Measurements from ENCODE around the gene TK2.

TK2 gene

GRCh38 chr16:66473654-66474519, 76.0 kb downstream of the TK2 start:
- TF ChIP-seq CTCF (IDR thresholded peaks at IDR 0.05; ENCODE audit: low read depth, low read length) (no peak), MAX (IDR thresholded peaks at IDR 0.05; ENCODE audit: low read depth, low read length) (no peak), MYC (IDR thresholded peaks at IDR 0.05; ENCODE audit: low read depth, low read length) (no peak), POLR2A (IDR thresholded peaks at IDR 0.05; ENCODE audit: extremely low read depth, insufficient read length) (no peak)
- DNase-seq (ENCODE audit: low read depth): no peak
- H3K4me3 ChIP-seq (ENCODE audit: low read depth, low read length): no peak overlapping the region

- no peak for TF ChIP-seq CTCF (IDR thresholded peaks at IDR 0.05; ENCODE audit: low read depth, low read length)
- no peak for TF ChIP-seq POLR2A (IDR thresholded peaks at IDR 0.05; ENCODE audit: extremely low read depth, insufficient read length)
- no peak overlapping the region for H3K4me3 ChIP-seq (ENCODE audit: low read depth, low read length)
- no peak for DNase-seq (ENCODE audit: low read depth)
These were observed 76.8 kb downstream of the TK2 start for GRCh38 chr16:66473051-66473571.

- no peak for DNase-seq (ENCODE audit: low read depth)
- TF ChIP-seq CTCF (IDR thresholded peaks at IDR 0.05; ENCODE audit: low read depth, low read length) (no peak), MYC (IDR thresholded peaks at IDR 0.05; ENCODE audit: low read depth, low read length) (no peak), POLR2A (IDR thresholded peaks at IDR 0.05; ENCODE audit: extremely low read depth, insufficient read length) (no peak), MAX (IDR thresholded peaks at IDR 0.05; ENCODE audit: low read depth, low read length) (no peak)
- no peak overlapping the region for H3K4me3 ChIP-seq (ENCODE audit: low read depth, low read length)
These were observed 78.1 kb downstream of the TK2 start for GRCh38 chr16:66471716-66472393.

GRCh38 chr16:66471264-66471663, 78.7 kb downstream of the TK2 start:
- H3K4me3 ChIP-seq (ENCODE audit: low read depth, low read length): no peak overlapping the region
- DNase-seq (ENCODE audit: low read depth): no peak
- TF ChIP-seq MYC (IDR thresholded peaks at IDR 0.05; ENCODE audit: low read depth, low read length) (no peak), CTCF (IDR thresholded peaks at IDR 0.05; ENCODE audit: low read depth, low read length) (no peak), MAX (IDR thresholded peaks at IDR 0.05; ENCODE audit: low read depth, low read length) (no peak), POLR2A (IDR thresholded peaks at IDR 0.05; ENCODE audit: extremely low read depth, insufficient read length) (no peak)

GRCh38 chr16:66470556-66470955, 79.4 kb downstream of the TK2 start:
- no peak for DNase-seq (ENCODE audit: low read depth)
- no peak overlapping the region for H3K4me3 ChIP-seq (ENCODE audit: low read depth, low read length)
- TF ChIP-seq CTCF (IDR thresholded peaks at IDR 0.05; ENCODE audit: low read depth, low read length) (no peak), MYC (IDR thresholded peaks at IDR 0.05; ENCODE audit: low read depth, low read length) (no peak), MAX (IDR thresholded peaks at IDR 0.05; ENCODE audit: low read depth, low read length) (no peak), POLR2A (IDR thresholded peaks at IDR 0.05; ENCODE audit: extremely low read depth, insufficient read length) (no peak)

Measured in NB4 (cell line).